T47D (cell line): ENCODE data around the gene SERPINB10.
"Not testable (repeated sequence)": the region's sequence is repeated elsewhere in the genome, so short reads cannot be mapped to it uniquely, and the experiment has no call there.

Source experiments
- DNase-seq, 2 experiments: peaks; one replicate each; pipeline versions ENCODE4 v3.0.0 to v3.0.0-alpha.2; 2011 to 2012; ENCODE audit warnings: low read depth in 1 of 2, low spot score in 1 of 2
- JUND ChIP-seq: IDR thresholded peaks from 2 replicates; pipeline ENCODE4 v1.6.1; 2012; ENCODE audit warnings: low read depth
- in situ Hi-C: cut with HindIII; loops from 2 replicates; pipeline ENCODE4 v1.10.0; 2016; ENCODE audit warnings: low sequenced_read_pairs, low pct_unique_long_range_greater_than_20kb

The SERPINB10 gene

GRCh38 chr18:63903851-63904570 is 3.7 kb upstream of the SERPINB10 start:
- in situ Hi-C loops: no loop called here
- TF ChIP-seq JUND: no peak
- no peak for DNase-seq

- in situ Hi-C loops: no loop called here
- TF ChIP-seq JUND: no peak
- DNase-seq: no peak
Measured at GRCh38 chr18:63904694-63905093, 3.1 kb upstream of the SERPINB10 start.

DNA sequence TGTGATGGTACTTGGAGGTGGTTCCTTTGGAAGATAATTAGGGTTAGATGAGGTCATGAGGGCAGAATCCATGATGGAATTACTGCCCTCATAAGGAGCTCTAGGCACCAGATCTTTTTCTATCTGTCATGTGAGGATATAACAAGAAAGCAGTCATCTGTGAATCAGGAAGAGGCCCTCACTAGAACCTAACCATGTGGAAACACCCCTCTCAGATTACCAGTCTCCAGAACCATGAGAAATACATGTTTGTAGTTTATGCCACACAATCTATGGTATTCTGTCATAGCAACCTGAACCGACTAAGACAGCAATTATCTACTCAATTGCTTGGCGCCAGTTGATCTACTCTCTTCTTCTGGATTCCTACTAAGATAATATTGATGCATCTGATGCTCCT is 2.4 kb upstream of the SERPINB10 start:
- in situ Hi-C loops: no loop called here
- no peak for DNase-seq
- no peak for TF ChIP-seq JUND

GRCh38 chr18:63906056-63906455 is 1.7 kb upstream of the SERPINB10 start:
- no peak for DNase-seq
- TF ChIP-seq JUND: no peak
- in situ Hi-C loops: no loop called here

DNA sequence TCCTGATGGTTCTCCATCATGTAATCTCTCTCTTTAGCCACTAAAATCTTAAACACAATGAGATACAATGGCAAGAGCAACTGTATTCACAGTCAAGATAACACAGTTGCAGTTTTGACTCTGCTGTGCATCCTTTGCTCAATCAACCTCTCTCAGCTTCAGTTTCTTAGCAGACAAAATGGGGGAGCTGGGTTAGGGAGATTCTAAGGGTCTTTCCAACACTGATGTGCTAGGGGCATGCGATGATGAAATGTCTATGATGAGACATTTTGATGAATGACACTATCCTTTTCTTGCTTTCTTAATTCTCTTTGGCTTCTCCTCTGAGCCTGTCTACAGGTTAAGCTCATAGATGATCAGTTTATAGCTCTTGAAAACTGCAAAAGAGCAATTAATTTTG is 1.1 kb downstream of the SERPINB10 start:
- no peak for TF ChIP-seq JUND
- no peak for DNase-seq
- in situ Hi-C loops: no loop called here

- in situ Hi-C loops: no loop called here
- DNase-seq: no peak
- no peak for TF ChIP-seq JUND
Measured at GRCh38 chr18:63909870-63910269, 2.1 kb downstream of the SERPINB10 start.

- DNase-seq: no peak
- in situ Hi-C loops: no loop called here
- no peak for TF ChIP-seq JUND
Measured at GRCh38 chr18:63917817-63918216, 10.1 kb downstream of the SERPINB10 start.

DNA sequence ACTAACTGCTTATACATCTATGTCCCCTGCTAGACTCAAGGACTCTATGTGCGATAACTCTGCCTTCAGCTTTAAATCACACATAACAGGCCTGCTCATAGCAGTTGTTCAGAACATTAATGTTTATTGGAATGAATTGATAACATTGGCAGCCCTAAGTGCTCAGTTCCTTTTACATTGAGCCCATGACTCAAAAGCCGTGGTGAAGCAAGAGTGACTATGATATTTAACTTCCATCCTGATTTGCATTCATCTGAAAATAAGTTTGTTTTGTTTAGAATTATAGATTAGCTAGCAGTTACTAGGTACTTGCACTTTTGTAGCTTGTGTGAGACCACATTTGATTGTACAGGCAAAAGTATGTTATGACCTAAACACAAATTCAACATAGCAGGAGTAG is 14.3 kb downstream of the SERPINB10 start:
- DNase-seq: no peak
- in situ Hi-C loops: no loop called here
- TF ChIP-seq JUND: no peak

DNA sequence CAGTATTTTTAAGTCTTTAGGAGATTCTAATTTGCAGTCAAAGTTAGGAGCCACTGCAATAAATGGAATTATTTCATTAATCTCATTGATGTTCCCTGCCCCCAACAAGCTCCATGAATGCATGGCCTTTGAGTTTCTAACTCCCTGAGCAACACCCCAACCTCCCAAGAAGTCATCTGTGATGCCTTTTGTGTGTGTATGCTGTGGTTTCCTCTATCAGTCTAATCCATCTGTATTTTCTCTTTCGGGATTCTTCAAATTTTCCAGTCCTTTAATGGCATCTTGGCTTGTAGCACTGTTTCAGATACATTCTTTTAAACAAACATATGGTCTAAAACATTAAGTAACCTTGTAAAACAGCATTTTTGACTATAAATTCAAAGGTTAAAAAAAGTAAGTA is 16.8 kb downstream of the SERPINB10 start:
- in situ Hi-C loops: no loop called here
- DNase-seq: no peak
- TF ChIP-seq JUND: no peak

DNA sequence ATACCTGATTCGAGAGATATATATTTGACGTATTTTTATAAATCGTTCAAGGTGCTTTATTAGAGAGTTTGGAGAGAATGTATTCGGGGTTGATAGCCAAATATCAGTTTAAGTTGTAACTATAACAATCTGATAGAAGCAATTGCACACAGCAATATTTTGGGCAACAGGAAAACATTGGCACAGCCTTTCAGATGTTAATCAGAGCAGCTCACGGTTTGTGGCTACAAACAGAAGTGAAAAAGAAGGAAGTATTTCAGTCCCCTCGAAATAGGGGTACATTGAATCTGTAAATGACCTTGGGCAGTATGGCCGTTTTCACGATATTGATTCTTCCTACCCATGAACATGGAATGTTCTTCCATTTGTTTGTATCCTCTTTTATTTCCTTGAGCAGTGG is 20.6 kb downstream of the SERPINB10 start:
- no peak for TF ChIP-seq JUND
- in situ Hi-C loops: no loop called here
- DNase-seq: no peak

DNA sequence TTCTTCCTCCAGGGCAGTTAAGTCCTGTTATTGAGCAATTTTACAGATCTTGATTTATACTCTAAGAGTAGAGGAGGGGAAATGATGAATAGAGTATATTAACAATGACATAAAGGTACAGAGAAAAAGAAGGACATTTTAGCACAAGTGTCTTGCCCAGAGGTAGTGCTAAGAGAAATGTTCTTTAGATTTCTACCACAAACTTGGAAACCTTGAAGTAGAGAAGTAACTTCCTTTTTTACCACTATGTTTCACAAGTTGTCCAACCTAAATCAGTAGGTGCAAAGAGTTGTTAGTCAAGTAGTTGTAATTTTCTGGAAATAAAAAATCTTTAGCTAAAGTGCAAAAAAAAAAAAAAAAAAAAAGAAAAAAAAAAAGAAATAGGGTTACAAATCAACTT is 21.6 kb downstream of the SERPINB10 start:
- in situ Hi-C loops: not testable (repeated sequence)

GRCh38 chr18:63930773-63931354 is 23.1 kb downstream of the SERPINB10 start:
- TF ChIP-seq JUND: no peak
- in situ Hi-C loops: no loop called here
- DNase-seq: no peak

More for the DNA sequence above, 21.6 kb downstream of the SERPINB10 start:
- DNase-seq: not testable (repeated sequence)

DNA sequence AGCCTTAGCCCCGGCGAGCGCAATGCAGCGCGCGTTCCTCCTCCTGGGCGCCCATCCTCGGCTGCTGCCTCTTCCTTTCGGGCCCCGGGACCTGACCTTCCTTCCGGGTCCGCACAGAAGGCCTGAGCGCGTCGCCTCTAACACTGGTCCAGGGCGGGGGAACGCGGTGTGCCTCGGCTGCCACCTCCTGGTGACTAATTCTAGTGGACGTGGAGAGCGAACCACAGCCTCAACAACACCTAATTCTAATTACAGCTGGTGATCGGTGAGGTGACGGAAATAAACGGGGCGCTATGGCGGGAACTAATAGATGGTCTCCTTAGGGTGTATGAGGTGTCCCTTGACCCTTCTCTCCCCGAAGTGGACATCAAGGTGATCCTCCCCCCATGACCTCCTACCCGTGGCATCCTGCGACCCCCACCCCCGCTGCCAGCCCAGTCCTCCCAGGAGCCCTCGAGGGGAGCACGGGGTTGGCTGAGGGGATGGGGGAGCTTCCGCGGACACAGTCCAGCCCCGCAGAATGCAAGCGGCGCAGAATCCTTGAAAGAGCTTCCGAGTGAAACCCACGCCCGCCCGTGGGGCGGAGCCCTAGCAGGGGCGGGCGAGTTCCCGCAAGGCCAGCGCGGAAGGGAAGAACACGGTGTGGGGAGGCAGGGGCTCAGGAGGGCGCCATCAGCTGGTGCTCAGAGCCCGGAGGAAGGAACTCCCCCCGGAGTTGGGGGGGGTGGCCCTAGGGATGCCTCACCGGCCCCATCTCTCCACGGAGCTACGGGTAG is 28.6 kb downstream of the SERPINB10 start:
- no peak for TF ChIP-seq JUND
- in situ Hi-C loops: no loop called here
- peak; percentile 47 to 79 for DNase-seq
